GM12878 (cell line): ENCODE data around the gene HMGN3. TPM values are rescaled to one million over a fixed set of nuclear protein-coding genes. Genes with fewer than 3 reads are reported as not detected.
A peak's percentile ranks its signal among the peaks of the same experiment; 100 is the strongest.

Experiments
- ATAC-seq: fragments of 200-7000 bp; cut with Tn5 transposase; 3 replicates; pipeline ENCODE4 v1.9.1; 2020; ENCODE audit warnings: mild to moderate bottlenecking, moderate library complexity
- Bru-seq: library from RNA; stranded (reverse); fragments of 400-500 nt; gene quantifications from one replicate; lab custom pipeline; 2021; lab: Mats Ljungman, UMichigan
- BruChase-seq, 2 experiments: library from RNA; stranded (reverse); fragments of 400-500 nt; gene quantifications; one replicate each; lab custom pipeline; 2021; lab: Mats Ljungman, UMichigan
- BruUV-seq: library from RNA; stranded (reverse); fragments of 400-500 nt; replicated peaks from 2 replicates; lab custom pipeline; 2021; lab: Mats Ljungman, UMichigan
- CTCF ChIA-PET: fragments of 300-600 bp; sonication (Branson Sonifier 250); formaldehyde crosslinking; extraction: SDS; loops from one replicate; lab custom pipeline; 2021; ENCODE audit warnings: inconsistent platforms; lab: Yijun Ruan, JAX
- POLR2A ChIA-PET: fragments of 350-600 bp; formaldehyde crosslinking; extraction: SDS; loops from one replicate; lab custom pipeline; 2021; ENCODE audit warnings: inconsistent platforms; lab: Charles Lee
- RAD21 ChIA-PET: fragments of 300-600 bp; sonication (Branson Sonifier 250); formaldehyde crosslinking; loops from one replicate; lab custom pipeline; 2023; ENCODE audit warnings: antibody characterized with exemption; ENCODE audit not compliant: unreplicated experiment; lab: Charles Lee
- SMC1A ChIA-PET: fragments of 300-600 bp; sonication (Branson Sonifier 250); formaldehyde crosslinking; loops from one replicate; lab custom pipeline; 2023; ENCODE audit not compliant: unreplicated experiment, uncharacterized antibody; lab: Charles Lee
- DNase-seq: peaks from one replicate; pipeline ENCODE4 v3.0.0-alpha.2; 2011; ENCODE audit warnings: low read depth, low spot score
- FAIRE-seq: peaks from 3 replicates; lab custom pipeline; 2011; peaks lifted over from hg19 to GRCh38; lab: Jason Lieb, UNC
- H2AFZ ChIP-seq: 2 replicates; pipeline ENCODE4 v1.6.0; 2011; ENCODE audit warnings: low read depth, low read length, control low read depth; ENCODE audit not compliant: control insufficient read depth
- H3K27ac ChIP-seq: 2 replicates; pipeline ENCODE4 v1.5.1; 2011; ENCODE audit warnings: control low read depth; ENCODE audit not compliant: control insufficient read depth, insufficient read depth
- H3K27me3 ChIP-seq, 2 experiments: replicated peaks in 1 of 2; 2 replicates each; pipeline versions ENCODE4 v1.6.0 to v1.6.1; 2011; ENCODE audit warnings: low read length in 1 of 2; ENCODE audit not compliant: control insufficient read depth in 2 of 2, insufficient read depth in 2 of 2
- H3K36me3 ChIP-seq, 2 experiments: 2 replicates each; pipeline ENCODE4 v1.5.1; 2011; ENCODE audit warnings: low read length in 1 of 2; ENCODE audit not compliant: control insufficient read depth in 2 of 2, insufficient read depth in 2 of 2
- H3K4me1 ChIP-seq: 2 replicates; pipeline ENCODE4 v1.6.1; 2011; ENCODE audit warnings: mild to moderate bottlenecking, low read length, moderate library complexity, mixed read lengths; ENCODE audit not compliant: control insufficient read depth, insufficient read depth
- H3K4me2 ChIP-seq: 2 replicates; pipeline ENCODE4 v1.6.0; 2011; ENCODE audit warnings: control low read depth; ENCODE audit not compliant: control insufficient read depth, insufficient read depth
- H3K4me3 ChIP-seq: fragments of 200-600 bp; sonication (generic); 2 replicates; pipeline ENCODE4 v1.5.1; 2016
- H3K79me2 ChIP-seq: 2 replicates; pipeline ENCODE4 v1.6.0; 2011; ENCODE audit warnings: low read length; ENCODE audit not compliant: control insufficient read depth, insufficient read depth
- H3K9ac ChIP-seq: 2 replicates; pipeline ENCODE4 v1.8.0; 2011; ENCODE audit warnings: low read length, control low read depth, mixed read lengths; ENCODE audit not compliant: control insufficient read depth, insufficient read depth
- H3K9me3 ChIP-seq: replicated peaks from 3 replicates; pipeline ENCODE4 v1.5.1; 2011; ENCODE audit warnings: mild to moderate bottlenecking, low read length; ENCODE audit not compliant: control insufficient read depth, insufficient read depth
- H4K20me1 ChIP-seq: 2 replicates; pipeline ENCODE4 v1.6.0; 2011; ENCODE audit not compliant: control insufficient read depth, insufficient read depth
- IRF3 ChIP-seq: fragments of 450-650 bp; IDR thresholded peaks from 2 replicates; pipeline ENCODE4 v1.6.1; 2014; ENCODE audit warnings: mild to moderate bottlenecking
- JUND ChIP-seq: IDR thresholded peaks from 2 replicates; pipeline ENCODE4 v1.6.1; 2012; ENCODE audit warnings: low read depth, mild to moderate bottlenecking, low read length, improper control_type of control experiment, moderate library complexity
- MYB ChIP-seq: fragments of 150-350 bp; IDR thresholded peaks from 2 replicates; pipeline ENCODE4 v1.6.1; 2014; ENCODE audit warnings: mild to moderate bottlenecking, low read depth, low read length, borderline replicate concordance
- RFX5 ChIP-seq: IDR thresholded peaks from 2 replicates; pipeline ENCODE4 v1.6.1; 2011; ENCODE audit warnings: low read depth, low read length, improper control_type of control experiment
- STAT3 ChIP-seq: IDR thresholded peaks from 2 replicates; pipeline ENCODE4 v1.6.1; 2011; ENCODE audit warnings: low read depth, low read length, improper control_type of control experiment
- TARDBP ChIP-seq: IDR thresholded peaks from 2 replicates; pipeline ENCODE4 v1.6.1; 2016; ENCODE audit warnings: borderline replicate concordance
- WGBS: methylation state at CpG from one replicate; pipeline ENCODE4 v1.1.6; 2016; ENCODE audit warnings: low lambda C conversion rate; ENCODE audit not compliant: insufficient replicate concordance, insufficient coverage; ENCODE audit errors: missing lambda C conversion rate; 5-methylcytosine and 5-hydroxymethylcytosine counted together
- in situ Hi-C: fragments of 300-500 bp; cut with MboI; formaldehyde crosslinking; loops from 9 replicates; pipeline ENCODE4 v1.14.3; 2018; ENCODE audit warnings: mixed read lengths
- intact Hi-C: fragments of 100-400 bp; cut with micrococcal nuclease; formaldehyde crosslinking; loops from one replicate; pipeline ENCODE4 v1.14.2; 2022; ENCODE audit not compliant: unreplicated experiment
- long read RNA-seq, 2 experiments: library from polyadenylated mRNA; unstranded; transcript quantifications; one replicate each; pipeline ENCODE4 v2.0.0, GENCODE V29; 2019 to 2020
- polyA minus RNA-seq, 3 experiments: library from RNA; depleted of rRNA, polyadenylated mRNA; stranded (reverse); fragments of >200 nt; gene quantifications; 2 replicates each; pipeline ENCODE4 v1.2.3, GENCODE V29; 2011
- polyA plus RNA-seq, 11 experiments: library from polyadenylated mRNA; depleted of rRNA in 4 of 11; unstranded in 6 of 11; stranded (reverse) in 5 of 11; fragments of >200 nt; fragmentation: Nextera tagmentation in 4 of 11; fragmentation: Illumina TruSeq in 1 of 11; extraction: Ambion mirVana in 4 of 11; extraction: Trizol in 1 of 11; gene quantifications; 1 replicate in 1 of 11; 2 replicates in 10 of 11; pipeline versions ENCODE4 v1.2.1 to v1.2.3, GENCODE V29; 2011 to 2016; ENCODE audit warnings: inconsistent platforms in 2 of 11, missing spikeins in 2 of 11, low read depth in 1 of 11
- total RNA-seq, 4 experiments: library from RNA; depleted of rRNA in 3 of 4; stranded (reverse); fragments of >200 nt in 3 of 4; fragmentation: Illumina TruSeq in 1 of 4; extraction: Trizol in 1 of 4; gene quantifications; 2 replicates each; pipeline versions ENCODE4 v1.2.1 to v1.2.3, GENCODE V29; 2013 to 2021
- TF ChIP-seq, protein P1 (sequence below): fragments of 450-650 bp; conservative IDR thresholded peaks from 2 replicates; pipeline ENCODE4 v1.6.1; 2017; ENCODE audit warnings: mild to moderate bottlenecking, moderate library complexity
- TF ChIP-seq, protein P2 (sequence below): fragments of 450-650 bp; formaldehyde crosslinking; IDR thresholded peaks from 2 replicates; pipeline ENCODE4 v1.5.0; 2022; ENCODE audit warnings: mild to moderate bottlenecking, missing genetic modification characterization

HMGN3 gene
- total RNA-seq (2013; cell fraction: nucleolus; rRNA removed), result 46.7 and 53.2 TPM in 2 replicates
- total RNA-seq (2014; rRNA removed) (128 and 169 TPM in 2 replicates), total RNA-seq (2014; rRNA removed; fragmentation: Illumina TruSeq; extraction: Trizol) (243 and 250 TPM in 2 replicates), total RNA-seq (2021) (115 and 118 TPM in 2 replicates), polyA plus RNA-seq (2011; rRNA removed) (274 and 457 TPM in 2 replicates), polyA plus RNA-seq (2014; fragmentation: Illumina TruSeq; extraction: Trizol) (220 and 269 TPM in 2 replicates), polyA plus RNA-seq (2014; fragmentation: Nextera tagmentation; extraction: Ambion mirVana) (100 to 1,000 TPM; 489 to 496 TPM), polyA plus RNA-seq (2014; rRNA removed) (180 and 233 TPM in 2 replicates), polyA plus RNA-seq (2016; fragmentation: Nextera tagmentation; extraction: Ambion mirVana) (100 to 1,000 TPM; 419 to 446 TPM), polyA minus RNA-seq (2011; rRNA and poly(A)+ RNA removed) (26.1 and 26.8 TPM in 2 replicates), Bru-seq, nascent RNA (percentile 92 among the genes with signal in this experiment), BruChase-seq, experiment 1, labeled RNA remaining after a 6-hour chase (percentile 83 among the genes with signal in this experiment), BruChase-seq, experiment 2, labeled RNA remaining after a 2-hour chase (percentile 83 among the genes with signal in this experiment)
- 68.2 TPM for polyA plus RNA-seq (2011; ENCODE audit: low read depth)
- 77.0 and 122 TPM in 2 replicates for polyA plus RNA-seq (2011; cell fraction: cytosol; rRNA removed)
- polyA plus RNA-seq (2011; cell fraction: nucleus; rRNA removed), result 191 and 202 TPM in 2 replicates
- 108 and 127 TPM in 2 replicates for polyA plus RNA-seq (2012)
- polyA minus RNA-seq (2011; cell fraction: cytosol; rRNA and poly(A)+ RNA removed), result 13.0 and 17.3 TPM in 2 replicates
- polyA minus RNA-seq (2011; cell fraction: nucleus; rRNA and poly(A)+ RNA removed), result 20.6 and 26.6 TPM in 2 replicates
- long read RNA-seq, experiment 1, transcript HMGN3-202 (6 exons, 872 nt), result major isoform, 123 of 265 reads
- long read RNA-seq, experiment 1, transcript HMGN3-201 (6 exons, 831 nt), result minor isoform, 107 of 265 reads
- long read RNA-seq, experiment 1, partial matches to known transcripts, result 22 of 265 reads
- long read RNA-seq, experiment 1, other reads (novel, unspliced or antisense), result 13 of 265 reads
- long read RNA-seq, experiment 2, transcript HMGN3-202 (6 exons, 872 nt), result major isoform, 428 of 1,241 reads
- long read RNA-seq, experiment 2, transcript HMGN3-201 (6 exons, 831 nt), result minor isoform, 422 of 1,241 reads
- long read RNA-seq, experiment 2, partial matches to known transcripts, result 319 of 1,241 reads
- long read RNA-seq, experiment 2, other reads (novel, unspliced or antisense), result 72 of 1,241 reads

DNA sequence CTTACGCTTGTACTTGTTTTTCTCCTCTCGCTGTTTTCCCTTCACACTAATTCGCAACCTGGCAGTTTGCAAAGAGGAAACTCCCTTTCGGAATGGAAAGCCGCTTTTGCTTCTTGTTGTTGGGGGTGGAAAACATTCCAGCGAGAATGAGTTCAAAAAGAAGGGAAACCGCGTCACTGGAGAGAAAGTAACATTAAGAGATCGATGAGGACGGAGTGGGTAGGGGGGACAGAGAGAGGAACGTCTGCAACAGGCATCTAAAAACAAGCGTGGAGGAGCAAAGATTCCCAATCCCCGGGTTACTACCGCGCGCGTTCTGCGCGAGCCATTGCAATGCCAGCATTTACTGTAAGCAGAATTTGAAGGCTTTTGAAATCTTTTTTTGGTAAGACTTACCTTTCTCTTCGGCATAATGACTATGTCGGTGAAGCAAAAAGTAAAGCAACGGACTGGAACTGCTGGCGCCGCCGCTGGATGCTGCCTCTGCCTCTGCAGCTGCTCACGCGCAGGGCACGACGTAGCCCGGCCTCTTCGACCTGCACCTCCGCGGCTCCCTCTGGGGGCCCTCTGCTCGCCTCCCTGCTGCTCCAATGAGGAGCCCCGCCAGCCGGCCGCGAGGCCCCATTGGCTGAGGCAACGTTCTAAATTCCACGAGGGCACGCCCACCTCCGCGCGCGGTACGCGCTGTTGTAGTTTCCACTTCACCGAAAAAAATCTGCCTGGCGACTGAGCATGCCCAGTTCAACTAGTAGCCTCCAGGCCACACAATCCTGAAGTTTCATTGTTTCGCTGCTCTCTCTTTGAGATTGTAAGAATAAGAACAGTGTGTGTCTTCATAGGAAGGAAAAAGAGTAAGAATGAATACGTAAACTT, at the start of gene HMGN3:
Gene HMGN3 (minus strand): TSS at position 533 of the 873 bp plus-strand sequence.
- H3K4me3 ChIP-seq, result peak within 1 kb of the TSS; percentile 79
- DNase-seq (peak; percentile 79), ATAC-seq (peak; percentile 92), FAIRE-seq (no peak)
- intact Hi-C loops, result loop anchor here (1.0 to 10.0 kb wide), 5 partner anchors 103 to 367 kb away; partner anchors contain the start of genes IRAK1BP1 and PHIP
- peak within 1 kb of the TSS; percentile 95 for H3K9ac ChIP-seq
- 2% methylated on average over 51 of the region's 51 CpGs for WGBS
- RAD21 ChIA-PET, result interaction anchor here (1.0 kb wide), 1 partner anchor 12 kb away, joined by 4 read pairs; no protein-coding TSS in a partner anchor
- TSS peak; percentile 72 for BruUV-seq
- SMC1A ChIA-PET, result interaction anchor here (0.8 to 3.2 kb wide), 3 partner anchors 13 to 335 kb away, joined by 3 to 20 read pairs (median 3); no protein-coding TSS in a partner anchor
- no peaks in the 10 kb centered on the region for H3K36me3 ChIP-seq
- CTCF ChIA-PET, result interaction anchor here (1.2 to 2.9 kb wide), 2 partner anchors 13 to 100 kb away, joined by 4 to 7 read pairs; no protein-coding TSS in a partner anchor
- H2AFZ ChIP-seq, result peak within 1 kb of the TSS; percentile 94
- H3K79me2 ChIP-seq, result peaks cover 45% of the 10 kb centered on the region
- no peaks in the 10 kb centered on the region for H3K27me3 ChIP-seq
- in situ Hi-C loops, result loop anchor here (5.0 kb wide), 1 partner anchor 98 kb away; no protein-coding TSS in a partner anchor
- H4K20me1 ChIP-seq, result no peaks in the 10 kb centered on the region
- no peaks in the 10 kb centered on the region; the same call in 1 of the 3 replicates for H3K9me3 ChIP-seq
- peak within 1 kb of the TSS; percentile 95 for H3K27ac ChIP-seq
- POLR2A ChIA-PET, result interaction anchor here (0.8 kb wide), 1 partner anchor 11 kb away, joined by 5 read pairs; no protein-coding TSS in a partner anchor
- peaks cover 11% of the 10 kb centered on the region for H3K4me1 ChIP-seq
- peak within 1 kb of the TSS; percentile 88 for H3K4me2 ChIP-seq
- TF ChIP-seq, protein P1, sequence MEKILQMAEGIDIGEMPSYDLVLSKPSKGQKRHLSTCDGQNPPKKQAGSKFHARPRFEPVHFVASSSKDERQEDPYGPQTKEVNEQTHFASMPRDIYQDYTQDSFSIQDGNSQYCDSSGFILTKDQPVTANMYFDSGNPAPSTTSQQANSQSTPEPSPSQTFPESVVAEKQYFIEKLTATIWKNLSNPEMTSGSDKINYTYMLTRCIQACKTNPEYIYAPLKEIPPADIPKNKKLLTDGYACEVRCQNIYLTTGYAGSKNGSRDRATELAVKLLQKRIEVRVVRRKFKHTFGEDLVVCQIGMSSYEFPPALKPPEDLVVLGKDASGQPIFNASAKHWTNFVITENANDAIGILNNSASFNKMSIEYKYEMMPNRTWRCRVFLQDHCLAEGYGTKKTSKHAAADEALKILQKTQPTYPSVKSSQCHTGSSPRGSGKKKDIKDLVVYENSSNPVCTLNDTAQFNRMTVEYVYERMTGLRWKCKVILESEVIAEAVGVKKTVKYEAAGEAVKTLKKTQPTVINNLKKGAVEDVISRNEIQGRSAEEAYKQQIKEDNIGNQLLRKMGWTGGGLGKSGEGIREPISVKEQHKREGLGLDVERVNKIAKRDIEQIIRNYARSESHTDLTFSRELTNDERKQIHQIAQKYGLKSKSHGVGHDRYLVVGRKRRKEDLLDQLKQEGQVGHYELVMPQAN, result no peak; the same call in 1 of the 2 replicates
- TF ChIP-seq, protein P2, sequence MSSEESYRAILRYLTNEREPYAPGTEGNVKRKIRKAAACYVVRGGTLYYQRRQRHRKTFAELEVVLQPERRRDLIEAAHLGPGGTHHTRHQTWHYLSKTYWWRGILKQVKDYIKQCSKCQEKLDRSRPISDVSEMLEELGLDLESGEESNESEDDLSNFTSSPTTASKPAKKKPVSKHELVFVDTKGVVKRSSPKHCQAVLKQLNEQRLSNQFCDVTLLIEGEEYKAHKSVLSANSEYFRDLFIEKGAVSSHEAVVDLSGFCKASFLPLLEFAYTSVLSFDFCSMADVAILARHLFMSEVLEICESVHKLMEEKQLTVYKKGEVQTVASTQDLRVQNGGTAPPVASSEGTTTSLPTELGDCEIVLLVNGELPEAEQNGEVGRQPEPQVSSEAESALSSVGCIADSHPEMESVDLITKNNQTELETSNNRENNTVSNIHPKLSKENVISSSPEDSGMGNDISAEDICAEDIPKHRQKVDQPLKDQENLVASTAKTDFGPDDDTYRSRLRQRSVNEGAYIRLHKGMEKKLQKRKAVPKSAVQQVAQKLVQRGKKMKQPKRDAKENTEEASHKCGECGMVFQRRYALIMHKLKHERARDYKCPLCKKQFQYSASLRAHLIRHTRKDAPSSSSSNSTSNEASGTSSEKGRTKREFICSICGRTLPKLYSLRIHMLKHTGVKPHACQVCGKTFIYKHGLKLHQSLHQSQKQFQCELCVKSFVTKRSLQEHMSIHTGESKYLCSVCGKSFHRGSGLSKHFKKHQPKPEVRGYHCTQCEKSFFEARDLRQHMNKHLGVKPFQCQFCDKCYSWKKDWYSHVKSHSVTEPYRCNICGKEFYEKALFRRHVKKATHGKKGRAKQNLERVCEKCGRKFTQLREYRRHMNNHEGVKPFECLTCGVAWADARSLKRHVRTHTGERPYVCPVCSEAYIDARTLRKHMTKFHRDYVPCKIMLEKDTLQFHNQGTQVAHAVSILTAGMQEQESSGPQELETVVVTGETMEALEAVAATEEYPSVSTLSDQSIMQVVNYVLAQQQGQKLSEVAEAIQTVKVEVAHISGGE (CRISPR knock-in tag), result no peak
- TF ChIP-seq MYB (no peak), STAT3 (no peak), JUND (no peak), IRF3 (no peak), RFX5 (peak; percentile 76), TARDBP (no peak)
